GM21529 (cell line): ENCODE data around the gene SART1.
"Not testable (repeated sequence)": the region's sequence is repeated elsewhere in the genome, so short reads cannot be mapped to it uniquely, and the experiment has no call there.

Source experiments
- ATAC-seq: cut with Tn5 transposase; IDR thresholded peaks from one replicate; pipeline ENCODE4 v1.9.1; 2021; ENCODE audit not compliant: unreplicated experiment

SART1 gene

DNA sequence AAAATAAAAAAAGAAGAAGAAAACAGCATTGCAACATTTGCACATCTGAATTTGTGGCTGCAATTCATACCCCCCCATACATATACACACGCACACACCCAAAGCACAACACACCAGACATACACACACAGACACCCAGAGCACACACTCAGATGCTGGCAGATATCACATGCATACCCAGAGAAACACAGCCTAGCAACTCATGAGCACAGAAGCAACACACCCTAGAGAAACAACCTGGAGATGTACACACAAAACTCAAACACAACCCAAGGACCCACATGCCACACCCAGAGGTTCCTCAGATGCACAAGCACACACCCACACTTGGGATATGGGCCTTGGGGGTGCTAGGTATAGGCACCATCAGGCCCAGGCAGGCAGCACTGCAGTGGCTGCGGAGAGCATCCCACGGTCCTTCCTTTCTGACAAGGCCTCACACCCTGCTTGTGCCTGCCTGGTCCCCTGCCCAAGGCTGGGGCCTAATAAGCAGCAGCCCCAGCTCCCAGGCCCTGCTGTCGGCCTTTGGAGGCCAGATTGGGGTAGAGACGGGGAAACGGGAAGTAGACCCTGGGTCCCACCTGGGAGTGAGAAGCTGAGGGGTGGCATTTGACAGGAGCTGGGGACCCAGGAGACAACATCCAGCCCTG, 53.4 kb downstream of the SART1 start:
- no peak for ATAC-seq

DNA sequence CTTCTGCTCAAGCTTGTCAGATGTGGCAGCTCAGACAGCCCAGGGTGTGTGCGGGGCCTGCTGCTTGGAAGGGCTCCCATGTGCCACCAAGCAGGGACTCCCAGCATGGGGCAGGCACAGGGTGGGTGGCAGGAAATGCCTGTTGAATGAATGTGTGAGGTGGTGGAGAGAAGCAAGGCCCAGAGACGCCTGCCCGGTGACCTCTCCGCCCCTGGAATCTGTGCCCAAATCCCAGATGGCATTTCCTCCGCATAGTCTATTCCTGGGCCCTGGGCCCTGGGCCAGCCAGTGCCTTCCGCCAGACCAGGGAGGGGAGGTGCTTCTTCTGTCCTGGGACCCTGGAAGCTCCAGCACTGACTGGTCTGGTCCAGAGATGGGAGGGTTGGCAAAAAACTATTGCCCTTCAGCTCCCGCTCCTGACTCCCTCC, 53.9 kb downstream of the SART1 start:
- no peak for ATAC-seq

- no peak for ATAC-seq
These were observed 54.6 kb downstream of the SART1 start for GRCh38 chr11:66015936-66016792.

- no peak for ATAC-seq
These were observed 55.3 kb downstream of the SART1 start for GRCh38 chr11:66016793-66017177.

GRCh38 chr11:66017321-66017720, 55.8 kb downstream of the SART1 start:
- no peak for ATAC-seq

DNA sequence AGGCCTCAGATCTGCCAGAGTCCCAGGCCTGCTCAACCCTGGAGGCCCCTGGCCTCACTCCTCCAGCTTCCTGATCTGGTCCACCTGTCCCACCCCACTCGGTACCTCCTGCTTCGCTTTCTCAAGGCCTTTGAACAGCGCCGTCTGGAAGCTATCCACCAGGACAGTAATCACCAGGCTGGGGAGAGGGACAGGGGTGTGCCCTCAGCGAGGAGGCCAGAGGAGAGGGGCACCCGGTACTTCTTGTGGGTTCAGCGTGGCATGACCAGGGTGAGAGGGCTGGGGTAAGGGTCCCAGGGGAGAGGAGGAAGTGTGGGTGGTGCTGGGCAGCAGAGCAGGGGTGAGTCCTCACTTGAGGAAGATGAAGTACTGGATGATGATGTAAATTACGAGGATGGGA, 58.7 kb downstream of the SART1 start:
- no peak for ATAC-seq

DNA sequence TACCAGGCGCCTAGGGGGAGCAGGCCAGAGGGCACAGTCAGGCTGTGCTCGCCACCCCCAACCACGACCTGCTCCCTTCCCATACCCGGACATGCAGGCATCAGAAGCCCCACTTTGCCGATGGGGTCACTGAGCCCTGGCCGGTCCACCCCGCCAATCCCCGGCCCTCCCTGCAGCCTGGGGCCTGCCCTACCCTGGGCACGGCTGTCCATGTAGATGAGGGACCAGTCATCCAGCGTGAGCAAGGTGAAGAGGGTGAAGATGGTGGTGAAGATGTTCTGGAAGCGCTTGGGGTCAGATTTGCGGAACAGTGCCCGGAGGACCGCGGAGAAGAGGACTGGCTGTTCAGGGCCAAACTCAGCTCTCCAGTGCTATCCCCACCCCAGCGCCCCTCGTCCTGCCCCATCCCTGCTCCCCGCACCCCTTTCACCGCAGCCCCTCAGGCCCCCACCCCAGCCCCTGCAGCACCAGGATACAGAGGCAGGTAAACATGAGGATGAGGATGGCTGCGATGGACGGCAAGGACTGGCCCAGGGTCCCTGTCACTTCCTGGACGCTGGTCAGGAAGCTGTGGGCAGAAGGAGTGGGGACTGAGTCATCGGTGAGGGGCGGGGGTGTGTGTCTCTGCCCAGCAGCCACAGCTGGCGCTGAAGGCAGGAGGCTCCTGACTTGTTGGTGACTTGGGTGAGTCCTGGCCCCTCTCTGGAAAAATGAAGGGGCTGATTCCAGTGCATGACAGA, 59.3 kb downstream of the SART1 start:
- ATAC-seq = no peak

DNA sequence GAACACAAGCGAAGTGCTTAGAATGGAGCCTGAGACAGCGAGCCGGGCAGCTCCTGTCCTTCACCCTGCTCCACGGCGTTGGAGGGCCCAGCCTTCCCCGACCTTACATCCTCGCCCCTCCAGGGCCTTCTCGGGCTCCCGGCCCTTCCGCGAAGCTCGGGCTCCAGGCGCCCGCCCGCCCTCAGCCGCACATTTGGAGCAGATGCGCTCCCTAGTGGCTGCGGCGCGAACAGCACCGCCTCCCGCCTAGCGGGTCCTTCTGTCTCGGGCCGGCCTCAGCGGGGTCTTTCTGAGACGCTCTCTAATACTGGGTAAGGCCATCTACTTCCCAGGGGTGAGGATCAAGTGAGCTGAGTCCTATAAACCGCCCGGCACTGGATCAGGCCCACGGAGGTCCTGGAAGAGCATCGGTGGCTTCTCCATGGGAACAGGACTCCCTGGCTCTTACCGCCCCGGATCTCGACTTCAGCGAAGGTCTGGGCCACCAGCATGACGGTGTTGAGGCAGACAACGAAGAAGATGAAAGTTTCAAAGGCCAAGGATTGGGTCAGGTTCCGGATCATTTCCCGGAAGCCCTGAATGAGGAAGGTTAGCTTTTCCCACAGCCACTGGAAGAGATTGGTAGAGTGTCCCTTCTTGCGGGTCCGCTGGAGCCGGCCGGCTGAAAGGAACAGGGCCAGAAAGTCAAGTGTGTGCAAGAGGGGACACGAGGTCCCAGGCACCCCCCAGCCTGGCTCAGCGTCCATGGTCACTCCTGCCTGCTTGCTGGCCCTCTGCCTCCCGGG, 61.1 kb downstream of the SART1 start:
- ATAC-seq = no peak

GRCh38 chr11:66023186-66023440, 61.6 kb downstream of the SART1 start:
- not testable (repeated sequence) for ATAC-seq

- ATAC-seq = no peak
These were observed 64.5 kb downstream of the SART1 start, which contains the start of gene CATSPER1 for GRCh38 chr11:66026017-66026529. Gene CATSPER1 (minus strand): TSS chr11:66026479. CDS start chr11:66026379, 100 bp downstream.
